K562 (cell line): ENCODE measurements around the gene SPDYE4. TPM values are rescaled to one million over a fixed set of nuclear protein-coding genes. Genes with fewer than 3 reads are reported as not detected.

Source experiments
- ATAC-seq: fragments of 200-7000 bp; cut with Tn5 transposase; 3 replicates; pipeline ENCODE4 v1.9.1; 2020; ENCODE audit warnings: moderate library complexity
- BruUV-seq: library from RNA; stranded (reverse); fragments of 400-500 nt; replicated peaks from 2 replicates; lab custom pipeline; 2021; lab: Mats Ljungman, UMichigan
- CTCF ChIA-PET: fragments of 300-600 bp; formaldehyde crosslinking; extraction: SDS; loops from one replicate; lab custom pipeline; 2021; ENCODE audit warnings: low intra/inter-chr PET ratio; lab: Yijun Ruan, JAX
- POLR2A ChIA-PET: fragments of 300-600, 350-650 bp; sonication (Branson Sonifier 250); formaldehyde crosslinking; extraction: SDS; loops from one replicate; lab custom pipeline; 2021; ENCODE audit warnings: antibody characterized with exemption, inconsistent platforms; lab: Yijun Ruan, JAX
- DNase-seq, 4 experiments: peaks; one replicate each; pipeline versions ENCODE4 v3.0.0 to v3.0.0-alpha.2; 2011 to 2018; ENCODE audit warnings: low spot score in 3 of 4, mixed read lengths in 3 of 4; ENCODE audit errors: extremely low read depth in 1 of 4
- FAIRE-seq: peaks from 2 replicates; lab custom pipeline; 2011; peaks lifted over from hg19 to GRCh38; lab: Jason Lieb, UNC
- H2AFZ ChIP-seq: 2 replicates; pipeline ENCODE4 v1.6.0; 2011; ENCODE audit warnings: low read depth, low read length, control low read depth, inconsistent platforms
- H3K27ac ChIP-seq: fragments of 200-600 bp; 3 replicates; pipeline ENCODE4 v1.8.0; 2011; ENCODE audit warnings: low read depth, mild to moderate bottlenecking, control low read depth, inconsistent platforms, low read length, moderate library complexity, mixed read lengths; ENCODE audit errors: extremely low read depth
- H3K27me3 ChIP-seq, 2 experiments: fragments of 300-600 bp in 1 of 2; 2 replicates in 1 of 2; 3 replicates in 1 of 2; pipeline versions ENCODE4 v1.6.0 to v1.8.0; 2011; ENCODE audit warnings: inconsistent platforms in 2 of 2, low read length in 2 of 2, mild to moderate bottlenecking in 1 of 2, mixed read lengths in 1 of 2, moderate library complexity in 1 of 2; ENCODE audit not compliant: control insufficient read depth in 2 of 2, insufficient read depth in 2 of 2
- H3K36me3 ChIP-seq: fragments of 300-600 bp; 3 replicates; pipeline ENCODE4 v1.8.0; 2011; ENCODE audit warnings: mild to moderate bottlenecking, low read length, inconsistent platforms; ENCODE audit not compliant: control insufficient read depth, insufficient read depth
- H3K4me1 ChIP-seq, 2 experiments: fragments of 200-600 bp in 1 of 2; replicated peaks in 1 of 2; 2 replicates in 1 of 2; 3 replicates in 1 of 2; pipeline versions ENCODE4 v1.5.1 to v1.8.0; 2011; ENCODE audit warnings: inconsistent platforms in 2 of 2, low read length in 2 of 2, mild to moderate bottlenecking in 1 of 2, mixed read lengths in 1 of 2, moderate library complexity in 1 of 2; ENCODE audit not compliant: control insufficient read depth in 2 of 2, insufficient read depth in 2 of 2
- H3K4me2 ChIP-seq: 2 replicates; pipeline ENCODE4 v1.6.1; 2011; ENCODE audit warnings: low read length, control low read depth, inconsistent platforms, mixed read lengths; ENCODE audit not compliant: insufficient read depth
- H3K4me3 ChIP-seq: fragments of 200-600 bp; sonication (generic), shearing (Covaris generic); 2 replicates; pipeline ENCODE4 v1.5.1; 2016; ENCODE audit warnings: control low read depth, inconsistent platforms
- H3K79me2 ChIP-seq: fragments of 200-600 bp; 3 replicates; pipeline ENCODE4 v1.8.0; 2011; ENCODE audit warnings: low read length, inconsistent platforms; ENCODE audit not compliant: control insufficient read depth, insufficient read depth
- H3K9ac ChIP-seq, 2 experiments: 2 replicates each; pipeline versions ENCODE4 v1.6.0 to v1.6.1; 2011; ENCODE audit warnings: low read depth in 2 of 2, low read length in 2 of 2, control low read depth in 1 of 2, inconsistent platforms in 1 of 2, mild to moderate bottlenecking in 1 of 2, mixed read lengths in 1 of 2; ENCODE audit not compliant: insufficient read depth in 1 of 2
- H3K9me1 ChIP-seq: one replicate; pipeline ENCODE4 v1.6.0; 2011; ENCODE audit warnings: inconsistent platforms, mild to moderate bottlenecking, low read length, moderate library complexity; ENCODE audit not compliant: control insufficient read depth, insufficient read depth
- H3K9me3 ChIP-seq: replicated peaks from 2 replicates; pipeline ENCODE4 v1.5.1; 2011; ENCODE audit warnings: low read depth, low read length, inconsistent platforms; ENCODE audit not compliant: control insufficient read depth, insufficient read depth
- H4K20me1 ChIP-seq: replicated peaks from 2 replicates; pipeline ENCODE4 v1.6.1; 2011; ENCODE audit warnings: low read length, inconsistent platforms, mixed read lengths; ENCODE audit not compliant: control insufficient read depth, insufficient read depth
- CUX1 ChIP-seq: fragments of 200-800 bp; sonication (Bioruptor generic); IDR thresholded peaks from 2 replicates; pipeline ENCODE4 v1.6.1; 2016; ENCODE audit warnings: missing genetic modification characterization, missing compliant biosample characterization
- HES1 ChIP-seq: fragments of 450-650 bp; IDR thresholded peaks from 2 replicates; pipeline ENCODE4 v1.6.1; 2016; ENCODE audit warnings: low read depth, mild to moderate bottlenecking, moderate library complexity
- HEY1 ChIP-seq: fragments of 250-450 bp; sonication (Bioruptor Pico); IDR thresholded peaks from 2 replicates; pipeline ENCODE4 v1.5.0; 2020; ENCODE audit warnings: mild to moderate bottlenecking, moderate library complexity, borderline replicate concordance
- KAT7 ChIP-seq: sonication (generic); formaldehyde crosslinking; IDR thresholded peaks from 2 replicates; pipeline ENCODE4 v1.8.0; 2022; ENCODE audit warnings: missing genetic modification reagents, mild to moderate bottlenecking, borderline replicate concordance
- SIX5 ChIP-seq, 2 experiments: IDR thresholded peaks; 2 replicates each; pipeline ENCODE4 v1.6.1; 2011; ENCODE audit warnings: low read length in 2 of 2, borderline replicate concordance in 1 of 2, low read depth in 1 of 2, mild to moderate bottlenecking in 1 of 2, moderate library complexity in 1 of 2; ENCODE audit not compliant: insufficient read depth in 1 of 2
- TAF1 ChIP-seq: IDR thresholded peaks from 2 replicates; pipeline ENCODE4 v1.6.1; 2011; ENCODE audit warnings: mild to moderate bottlenecking, low read length, moderate library complexity; ENCODE audit not compliant: insufficient read depth, control insufficient read depth, severe bottlenecking; ENCODE audit errors: extremely low read depth
- ZBTB33 ChIP-seq: sonication (generic); formaldehyde crosslinking; IDR thresholded peaks from 2 replicates; pipeline ENCODE4 v1.8.1; 2023; ENCODE audit warnings: mild to moderate bottlenecking, missing genetic modification reagents
- ZNF311 ChIP-seq: fragments of 250-450 bp; sonication (Bioruptor Pico); IDR thresholded peaks from 2 replicates; pipeline ENCODE4 v1.4.0; 2020; ENCODE audit warnings: mild to moderate bottlenecking, moderate library complexity
- ZNF449 ChIP-seq: fragments of 250-450 bp; sonication (Bioruptor Pico); IDR thresholded peaks from 2 replicates; pipeline ENCODE4 v1.8.0; 2022; ENCODE audit warnings: moderate library complexity, mild to moderate bottlenecking, inconsistent platforms
- ZNF551 ChIP-seq: fragments of 250-450 bp; sonication (Bioruptor Pico); IDR thresholded peaks from 2 replicates; pipeline ENCODE4 v1.5.0; 2021; ENCODE audit warnings: mild to moderate bottlenecking, moderate library complexity
- ZNF79 ChIP-seq: fragments of 250-450 bp; sonication (Bioruptor Pico); IDR thresholded peaks from 2 replicates; pipeline ENCODE4 v1.4.0; 2020; ENCODE audit warnings: low read depth, mild to moderate bottlenecking, moderate library complexity
- WGBS: fragments of 100-300 bp; shearing (Covaris generic); methylation state at CpG from one replicate; pipeline ENCODE4 v1.1.6; 2016; ENCODE audit warnings: low coverage, mixed read lengths; ENCODE audit not compliant: insufficient coverage; ENCODE audit errors: missing lambda C conversion rate; 5-methylcytosine and 5-hydroxymethylcytosine counted together
- in situ Hi-C: fragments of 300-500 bp; cut with MboI; formaldehyde crosslinking; loops from 4 replicates; pipeline ENCODE4 v1.15.0; 2018; ENCODE audit warnings: inconsistent platforms, mixed read lengths
- intact Hi-C: fragments of 100-400 bp; cut with micrococcal nuclease; formaldehyde crosslinking; loops from 2 replicates; pipeline ENCODE4 v1.14.2; 2022
- polyA plus RNA-seq, 8 experiments: library from polyadenylated mRNA; depleted of rRNA in 4 of 8; stranded (reverse) in 5 of 8; unstranded in 3 of 8; fragments of >200 nt; fragmentation: Nextera tagmentation in 2 of 8; fragmentation: Illumina TruSeq in 1 of 8; extraction: Ambion mirVana in 2 of 8; extraction: Trizol in 1 of 8; gene quantifications; 2 replicates each; pipeline versions ENCODE4 v1.2.1 to v1.2.3, GENCODE V29; 2011 to 2014; ENCODE audit warnings: inconsistent platforms in 1 of 8, missing spikeins in 1 of 8
- total RNA-seq, 7 experiments: library from RNA; depleted of rRNA in 6 of 7; stranded (reverse); fragments of >200 nt in 6 of 7; fragmentation: Illumina TruSeq in 2 of 7; extraction: Trizol in 2 of 7; gene quantifications; 2 replicates each; pipeline versions ENCODE4 v1.2.1 to v1.2.3, GENCODE V29; 2011 to 2021; ENCODE audit warnings: low replicate concordance in 1 of 7

Gene SPDYE4
- total and polyA plus RNA-seq, 9 of the 15 experiments (the other 6 are each of a cell fraction or from before 2014, with no cell fraction given) = not detected

GRCh38 chr17:8740486-8740885 lies 17.9 kb downstream of the SPDYE4 start:
- H4K20me1 ChIP-seq = no peaks in the 10 kb centered on the region
- WGBS = 33% methylated on average over 7 of the region's 12 CpGs
- intact Hi-C loops = loop anchor here (10.0 kb wide), 3 partner anchors 154 to 326 kb away; no protein-coding TSS in a partner anchor
- H2AFZ ChIP-seq = no peak overlapping the region
- no peaks in the 10 kb centered on the region for H3K9me3 ChIP-seq
- ATAC-seq = peak; percentile 60
- H3K36me3 ChIP-seq = no peaks in the 10 kb centered on the region
- H3K4me1 ChIP-seq = peaks cover 0 to 11% of the 10 kb centered on the region in 2 experiments; a peak in 2 of 5 replicates
- peak in 1 of 4 experiments; percentile 14 for DNase-seq
- no peak overlapping the region for H3K27ac ChIP-seq
- H3K27me3 ChIP-seq = peaks cover 0 to 26% of the 10 kb centered on the region in 2 experiments; a peak in 3 of 5 replicates
- in situ Hi-C loops = no loop called here
- H3K79me2 ChIP-seq = no peaks in the 10 kb centered on the region
- CTCF ChIA-PET = no interaction called here
- POLR2A ChIA-PET = interaction anchor here (0.7 kb wide), 1 partner anchor 180 kb away, joined by 3 read pairs; no protein-coding TSS in a partner anchor
- H3K9ac ChIP-seq = no peak overlapping the region
- H3K4me3 ChIP-seq = no peak overlapping the region
- H3K4me2 ChIP-seq = no peak overlapping the region
- no peaks in the 10 kb centered on the region for H3K9me1 ChIP-seq
- no TSS peak for BruUV-seq
- FAIRE-seq = no peak
- TF ChIP-seq ZNF79 (CRISPR knock-in tag) = no peak
- TF ChIP-seq SIX5 (IDR thresholded peaks at IDR 0.05; ENCODE audit: borderline replicate concordance in 1 of 2, insufficient read depth in 1 of 2, low read depth in 1 of 2, low read length in 2 of 2) = no peak
- TF ChIP-seq TAF1 = no peak
- TF ChIP-seq KAT7 (CRISPR knock-in tag) = no peak
- no peak for TF ChIP-seq ZNF449 (CRISPR knock-in tag)
- TF ChIP-seq ZNF311 (CRISPR knock-in tag) = no peak
- TF ChIP-seq HES1 = no peak
- no peak for TF ChIP-seq CUX1 (CRISPR knock-in tag)
- TF ChIP-seq ZBTB33 (CRISPR knock-in tag) = no peak
- no peak for TF ChIP-seq ZNF551
- TF ChIP-seq HEY1 (CRISPR knock-in tag) = no peak
